Stomach (tissue), 9 donors: Measurements from ENCODE around the gene NAV1. TPM values are rescaled to one million over a fixed set of nuclear protein-coding genes. Genes with fewer than 3 reads are reported as not detected.

ENCODE experiments used
- DNase-seq, 2 donors: peaks; one replicate each; pipeline versions ENCODE4 v3.0.0 to v3.0.0-alpha.2; 2013 to 2019
- H3K27ac ChIP-seq, 5 donors: fragments of 200-600 bp in 4 of 5; sonication (generic) in 4 of 5; one replicate each; pipeline ENCODE4 v1.5.1; 2013 to 2019; ENCODE audit warnings: mild to moderate bottlenecking in 1 of 5, moderate library complexity in 1 of 5
- H3K27me3 ChIP-seq, 3 donors: fragments of 200-600 bp; sonication (generic); one replicate each; pipeline ENCODE4 v1.5.1; 2017 to 2019; ENCODE audit warnings: mixed run types in 1 of 3
- H3K36me3 ChIP-seq, 4 donors: fragments of 200-600 bp; sonication (generic); 1 replicate in 3 of 4; 2 replicates in 1 of 4; pipeline ENCODE4 v1.5.1; 2016 to 2019
- H3K4me1 ChIP-seq, 4 donors: fragments of 200-600 bp; sonication (generic); one replicate each; pipeline ENCODE4 v1.5.1; 2016 to 2019
- H3K4me3 ChIP-seq, 4 donors: fragments of 200-600 bp; sonication (generic) in 3 of 4; one replicate each; pipeline ENCODE4 v1.5.1; 2016 to 2019; ENCODE audit warnings: mild to moderate bottlenecking in 1 of 4
- H3K9me3 ChIP-seq, 4 donors: fragments of 200-600 bp; sonication (generic); one replicate each; pipeline ENCODE4 v1.5.1; 2016 to 2019
- CTCF ChIP-seq, 7 experiments: fragments of 450-650 bp in 4 of 7; fragments of 200-600 bp in 3 of 7; sonication (generic) in 3 of 7; IDR thresholded peaks; one replicate each; pipeline ENCODE4 v1.5.1; 2016 to 2019; ENCODE audit warnings: antibody characterized with exemption in 7 of 7, control low read depth in 2 of 7, mild to moderate bottlenecking in 1 of 7
- EP300 ChIP-seq: sonication (generic); formaldehyde crosslinking; IDR thresholded peaks from one replicate; pipeline ENCODE4 v1.6.1; 2017; ENCODE audit warnings: antibody characterized with exemption
- POLR2A ChIP-seq, 4 donors: fragments of 450-650 bp; IDR thresholded peaks; one replicate each; pipeline ENCODE4 v1.6.1; 2016; ENCODE audit warnings: antibody characterized with exemption in 4 of 4, control low read depth in 2 of 4, mild to moderate bottlenecking in 1 of 4, moderate library complexity in 1 of 4
- POLR2AphosphoS5 ChIP-seq, 3 donors: sonication (generic); formaldehyde crosslinking; IDR thresholded peaks; one replicate each; pipeline ENCODE4 v1.6.1; 2016; ENCODE audit warnings: antibody characterized with exemption in 3 of 3
- WGBS, 5 donors: extraction: QIAGEN DNeasy Blood & Tissue Kit in 3 of 5; methylation state at CpG; one replicate each; pipeline versions ENCODE4 v1.1.5 to v1.1.7; 2013 to 2018; 5-methylcytosine and 5-hydroxymethylcytosine counted together
- intact Hi-C: fragments of 100-400 bp; cut with DNase I; formaldehyde crosslinking; loops from one replicate; pipeline ENCODE4 v1.15.1; 2023; ENCODE audit warnings: low total_unique reads
- polyA plus RNA-seq, 3 donors: library from polyadenylated mRNA; stranded (reverse); fragments of 200-250 nt; gene quantifications; one replicate each; pipeline ENCODE4 v1.2.3, GENCODE V29; 2013
- total RNA-seq, 5 donors: library from RNA; depleted of rRNA; stranded (reverse); fragments of >200 nt; gene quantifications; one replicate each; pipeline versions ENCODE4 v1.1.0 to v1.2.3, GENCODE V29; 2014 to 2016
- donor health status: healthy with polysubstance abuse.
- donor health status: Bipolar disorder and iron deficiency.
- donor health status: healthy.

Gene NAV1
- total and polyA plus RNA-seq, 8 donors = 3.0 to 33.0 (median 11.9) TPM

- intact Hi-C loops = loop anchor here (10.0 kb wide), 1 partner anchor 241 kb away; no protein-coding TSS in a partner anchor
- DNase-seq = no peak
- Histone ChIP-seq H3K4me1 (peaks cover 0 to 39% (median 2%) of the 10 kb centered on the region in 4 donors), H3K9me3 (no peaks in the 10 kb centered on the region), H3K36me3 (no peaks in the 10 kb centered on the region), H3K27me3 (no peaks in the 10 kb centered on the region), H3K4me3 (no peak overlapping the region), H3K27ac (peak overlapping the region in 4 of 5 donors; percentile 6 to 69 (median 17))
- TF ChIP-seq EP300 = no peak
- no peak for TF ChIP-seq CTCF (IDR thresholded peaks at IDR 0.05)
- no peak for TF ChIP-seq POLR2AphosphoS5 (IDR thresholded peaks at IDR 0.05)
- TF ChIP-seq POLR2A (IDR thresholded peaks at IDR 0.05) = no peak
- 57 to 66% (median 63%) methylated on average over 10 of the region's 10 CpGs for WGBS, 5 donors
Measured at GRCh38 chr1:201554190-201554600, 15.3 kb downstream of the NAV1 start.

- Histone ChIP-seq H3K4me1 (peaks cover 6 to 47% (median 9%) of the 10 kb centered on the region in 4 donors), H3K36me3 (no peaks in the 10 kb centered on the region), H3K27me3 (no peaks in the 10 kb centered on the region), H3K27ac (peak overlapping the region in 3 of 5 donors; percentile 11 to 69 (median 21)), H3K9me3 (no peaks in the 10 kb centered on the region), H3K4me3 (no peak overlapping the region)
- intact Hi-C loops = loop anchor here (10.0 kb wide), 1 partner anchor 240 kb away; no protein-coding TSS in a partner anchor
- DNase-seq = no peak
- no peak for TF ChIP-seq POLR2A (IDR thresholded peaks at IDR 0.05)
- 83 to 88% (median 84%) methylated on average over 7 of the region's 7 CpGs for WGBS, 5 donors
Measured at GRCh38 chr1:201554789-201555592, 16.1 kb downstream of the NAV1 start.

GRCh38 chr1:201555593-201555945 lies 16.6 kb downstream of the NAV1 start:
- peaks cover 10 to 48% (median 11%) of the 10 kb centered on the region in 4 donors for H3K4me1 ChIP-seq
- DNase-seq = peak in 1 of 2 donors; percentile 44
- H3K36me3 ChIP-seq = no peaks in the 10 kb centered on the region
- H3K4me3 ChIP-seq = no peak overlapping the region
- TF ChIP-seq POLR2AphosphoS5 (IDR thresholded peaks at IDR 0.05) (peak in 2 of 3 donors; percentile 3 to 43), POLR2A (IDR thresholded peaks at IDR 0.05) (no peak)
- WGBS, 5 donors = 55 to 79% (median 74%) methylated on average over 9 of the region's 9 CpGs
- no peaks in the 10 kb centered on the region for H3K27me3 ChIP-seq
- H3K9me3 ChIP-seq = no peaks in the 10 kb centered on the region
- H3K27ac ChIP-seq = peak overlapping the region in 2 of 5 donors; percentile 21 to 45
- intact Hi-C loops = loop anchor here (10.0 kb wide), 1 partner anchor 239 kb away; no protein-coding TSS in a partner anchor

GRCh38 chr1:201556841-201557571 lies 18.1 kb downstream of the NAV1 start:
- H3K27me3 ChIP-seq = no peaks in the 10 kb centered on the region
- H3K4me3 ChIP-seq = no peak overlapping the region
- 61 to 65% (median 62%) methylated on average over 5 of the region's 5 CpGs for WGBS, 5 donors
- peaks cover 10 to 48% (median 12%) of the 10 kb centered on the region in 4 donors for H3K4me1 ChIP-seq
- TF ChIP-seq POLR2A (IDR thresholded peaks at IDR 0.05) = no peak
- no peak for TF ChIP-seq EP300
- no peak for TF ChIP-seq CTCF (IDR thresholded peaks at IDR 0.05)
- TF ChIP-seq POLR2AphosphoS5 (IDR thresholded peaks at IDR 0.05) = no peak
- intact Hi-C loops = loop anchor here (10.0 kb wide), 1 partner anchor 238 kb away; no protein-coding TSS in a partner anchor
- H3K9me3 ChIP-seq = no peaks in the 10 kb centered on the region
- H3K27ac ChIP-seq = peak overlapping the region in 1 of 5 donors; percentile 38
- no peaks in the 10 kb centered on the region for H3K36me3 ChIP-seq
- no peak for DNase-seq

- Histone ChIP-seq H3K4me1 (peaks cover 10 to 46% (median 16%) of the 10 kb centered on the region in 4 donors), H3K27me3 (no peaks in the 10 kb centered on the region), H3K4me3 (no peak overlapping the region), H3K9me3 (no peaks in the 10 kb centered on the region), H3K36me3 (no peaks in the 10 kb centered on the region), H3K27ac (peak overlapping the region in 1 of 5 donors; percentile 38)
- TF ChIP-seq EP300 (no peak), POLR2A (IDR thresholded peaks at IDR 0.05) (no peak), CTCF (IDR thresholded peaks at IDR 0.05) (no peak)
- DNase-seq = no peak
- intact Hi-C loops = loop anchor here (10.0 kb wide), 1 partner anchor 237 kb away; no protein-coding TSS in a partner anchor
- 62 to 73% (median 66%) methylated on average over 7 of the region's 7 CpGs for WGBS, 5 donors
Measured at GRCh38 chr1:201557572-201557958, 18.6 kb downstream of the NAV1 start.
